CD4-positive, alpha-beta T cell treated with Interleukin-1 beta for 1 hour (primary cell): ENCODE results near the gene VSTM2L.
A peak's percentile ranks its signal among the peaks of the same experiment; 100 is the strongest.

Experiments
- DNase-seq, 2 donors: peaks; one replicate each; pipeline ENCODE4 v3.0.0-alpha.2; 2020 to 2022

The VSTM2L gene

GRCh38 chr20:37901654-37902503 lies 1.0 kb upstream of the VSTM2L start:
- DNase-seq: peak in 1 of 2 donors; percentile 18

- no peak for DNase-seq
Measured at GRCh38 chr20:37903317-37904007, 535 bp downstream of the VSTM2L start.

GRCh38 chr20:37904008-37904642 lies 1.2 kb downstream of the VSTM2L start:
- DNase-seq: no peak

- DNase-seq: no peak
Measured at GRCh38 chr20:37904845-37905373, 2.0 kb downstream of the VSTM2L start.

- no peak for DNase-seq
Measured at GRCh38 chr20:37905671-37906613, 3.0 kb downstream of the VSTM2L start.

GRCh38 chr20:37907330-37907676 lies 4.4 kb downstream of the VSTM2L start:
- no peak for DNase-seq

- no peak for DNase-seq
Measured at GRCh38 chr20:37907677-37908401, 4.9 kb downstream of the VSTM2L start.

- no peak for DNase-seq
Measured at GRCh38 chr20:37911261-37911660, 8.3 kb downstream of the VSTM2L start.

- no peak for DNase-seq
Measured at GRCh38 chr20:37911838-37912281, 8.9 kb downstream of the VSTM2L start.

GRCh38 chr20:37912874-37913273 lies 9.9 kb downstream of the VSTM2L start:
- no peak for DNase-seq

GRCh38 chr20:37913567-37914366 lies 10.8 kb downstream of the VSTM2L start:
- DNase-seq: no peak

- no peak for DNase-seq
Measured at GRCh38 chr20:37914367-37914671, 11.4 kb downstream of the VSTM2L start.

GRCh38 chr20:37914672-37915433 lies 11.9 kb downstream of the VSTM2L start:
- peak; percentile 9 to 11 for DNase-seq

GRCh38 chr20:37915434-37915787 lies 12.5 kb downstream of the VSTM2L start:
- no peak for DNase-seq

GRCh38 chr20:37915800-37916570 lies 13.1 kb downstream of the VSTM2L start:
- no peak for DNase-seq

GRCh38 chr20:37917461-37917860 lies 14.5 kb downstream of the VSTM2L start:
- no peak for DNase-seq

GRCh38 chr20:37918035-37918434 lies 15.1 kb downstream of the VSTM2L start:
- no peak for DNase-seq

- no peak for DNase-seq
Measured at GRCh38 chr20:37919389-37920040, 16.6 kb downstream of the VSTM2L start.

- DNase-seq: no peak
Measured at GRCh38 chr20:37920270-37920669, 17.3 kb downstream of the VSTM2L start.
